Loucy (cell line): ENCODE data around the gene ACRBP.

ENCODE experiments used
- H2AFZ ChIP-seq: fragments of 200-600 bp; sonication (generic); 2 replicates; pipeline ENCODE4 v1.6.0; 2016; ENCODE audit warnings: antibody characterized with exemption, mild to moderate bottlenecking, low read length, moderate library complexity
- H3F3A ChIP-seq: fragments of 200-600 bp; 2 replicates; pipeline ENCODE4 v1.6.0; 2016; ENCODE audit warnings: antibody characterized with exemption, low read depth, mild to moderate bottlenecking
- H3K27me3 ChIP-seq: fragments of 200-600 bp; sonication (generic); 2 replicates; pipeline ENCODE4 v1.6.1; 2014; ENCODE audit warnings: low read length, mild to moderate bottlenecking; ENCODE audit not compliant: insufficient read depth, poor library complexity, severe bottlenecking
- H3K36me3 ChIP-seq: fragments of 200-600 bp; sonication (generic); 2 replicates; pipeline ENCODE4 v1.6.1; 2016; ENCODE audit warnings: low read length; ENCODE audit not compliant: insufficient read depth
- H3K4me1 ChIP-seq: fragments of 200-600 bp; sonication (generic); 2 replicates; pipeline ENCODE4 v1.5.1; 2014; ENCODE audit warnings: low read length, mild to moderate bottlenecking; ENCODE audit not compliant: insufficient read depth, poor library complexity, severe bottlenecking
- H3K4me2 ChIP-seq: fragments of 200-600 bp; sonication (generic); 2 replicates; pipeline ENCODE4 v1.6.0; 2014; ENCODE audit warnings: antibody characterized with exemption, low read length, low read depth, mild to moderate bottlenecking; ENCODE audit not compliant: poor library complexity, severe bottlenecking
- H3K4me3 ChIP-seq: fragments of 200-600 bp; sonication (generic); 2 replicates; pipeline ENCODE4 v1.5.1; 2014; ENCODE audit warnings: low read length, mild to moderate bottlenecking, mixed read lengths; ENCODE audit not compliant: poor library complexity, severe bottlenecking
- H3K79me2 ChIP-seq: fragments of 200-600 bp; sonication (generic); 2 replicates; pipeline ENCODE4 v1.6.1; 2014; ENCODE audit warnings: low read length; ENCODE audit not compliant: insufficient read depth
- H3K9ac ChIP-seq: fragments of 200-600 bp; sonication (generic); 2 replicates; pipeline ENCODE4 v1.6.0; 2014; ENCODE audit warnings: mild to moderate bottlenecking, low read depth, low read length, moderate library complexity; ENCODE audit not compliant: poor library complexity, severe bottlenecking
- H3K9me2 ChIP-seq: fragments of 200-600 bp; sonication (generic); replicated peaks from 2 replicates; pipeline ENCODE4 v1.6.1; 2016; ENCODE audit warnings: low read depth, low read length, mixed read lengths
- H3K9me3 ChIP-seq: fragments of 200-600 bp; sonication (generic); 2 replicates; pipeline ENCODE4 v1.6.1; 2014; ENCODE audit warnings: mild to moderate bottlenecking, antibody characterized with exemption, low read length, low read depth; ENCODE audit not compliant: insufficient read depth
- H4K20me1 ChIP-seq: fragments of 200-600 bp; sonication (generic); 2 replicates; pipeline ENCODE4 v1.6.0; 2014; ENCODE audit warnings: antibody characterized with exemption, low read length, mild to moderate bottlenecking; ENCODE audit not compliant: insufficient read depth, poor library complexity, severe bottlenecking
- CTCF ChIP-seq: fragments of 200-600 bp; sonication (generic); conservative IDR thresholded peaks from 2 replicates; pipeline ENCODE4 v1.5.1; 2014; ENCODE audit warnings: mild to moderate bottlenecking, antibody characterized with exemption, low read length
- EZH2phosphoT487 ChIP-seq: fragments of 200-600 bp; IDR thresholded peaks from 2 replicates; pipeline ENCODE4 v1.6.1; 2018; ENCODE audit warnings: antibody characterized with exemption, mild to moderate bottlenecking, moderate library complexity, borderline replicate concordance

Gene ACRBP

GRCh38 chr12:6635375-6635855 is 11.8 kb downstream of the ACRBP start:
- Histone ChIP-seq H3K4me3 (peak overlapping the region; percentile 71), H3F3A (peaks cover 6% of the 10 kb centered on the region), H3K4me1 (peaks cover 86% of the 10 kb centered on the region), H3K79me2 (peaks cover 35% of the 10 kb centered on the region), H3K9ac (peak overlapping the region; percentile 84), H3K9me3 (no peaks in the 10 kb centered on the region), H3K4me2 (peak overlapping the region; percentile 91), H3K36me3 (no peaks in the 10 kb centered on the region), H4K20me1 (no peaks in the 10 kb centered on the region), H3K27me3 (no peaks in the 10 kb centered on the region), H3K9me2 (no peaks in the 10 kb centered on the region), H2AFZ (peak overlapping the region; percentile 16; the same call in 1 of the 2 replicates)
- TF ChIP-seq EZH2phosphoT487 = no peak
- no peak for TF ChIP-seq CTCF

GRCh38 chr12:6632026-6632983 is 14.9 kb downstream of the ACRBP start:
- TF ChIP-seq CTCF (no peak), EZH2phosphoT487 (no peak)
- H3K9ac ChIP-seq = peak overlapping the region; percentile 84

GRCh38 chr12:6631549-6631961 is 15.7 kb downstream of the ACRBP start:
- Histone ChIP-seq H3K36me3 (no peaks in the 10 kb centered on the region), H3F3A (peaks cover 6% of the 10 kb centered on the region), H3K9ac (peak overlapping the region; percentile 84), H3K79me2 (peaks cover 48% of the 10 kb centered on the region), H3K27me3 (no peaks in the 10 kb centered on the region), H4K20me1 (no peaks in the 10 kb centered on the region), H3K4me2 (peak overlapping the region; percentile 91), H3K4me1 (peaks cover 66% of the 10 kb centered on the region), H2AFZ (no peak overlapping the region), H3K9me3 (no peaks in the 10 kb centered on the region), H3K9me2 (no peaks in the 10 kb centered on the region), H3K4me3 (peak overlapping the region; percentile 70)
- TF ChIP-seq EZH2phosphoT487 (no peak), CTCF (no peak)

More at GRCh38 chr12:6632026-6632983, 14.9 kb downstream of the ACRBP start:
- Histone ChIP-seq H3K4me2 (peak overlapping the region; percentile 91), H3K4me1 (peaks cover 68% of the 10 kb centered on the region), H3K9me3 (no peaks in the 10 kb centered on the region), H2AFZ (no peak overlapping the region), H3K4me3 (peak overlapping the region; percentile 70), H3K79me2 (peaks cover 46% of the 10 kb centered on the region), H3F3A (peaks cover 6% of the 10 kb centered on the region), H3K9me2 (no peaks in the 10 kb centered on the region), H3K36me3 (no peaks in the 10 kb centered on the region), H4K20me1 (no peaks in the 10 kb centered on the region), H3K27me3 (no peaks in the 10 kb centered on the region)
